Endothelial cell of umbilical vein (primary cell): Measurements from ENCODE around the gene KCP. TPM values are rescaled to one million over a fixed set of nuclear protein-coding genes. Genes with fewer than 3 reads are reported as not detected.

Experiments used
- BruUV-seq: library from RNA; stranded (reverse); fragments of 400-500 nt; replicated peaks from 2 replicates; lab custom pipeline; 2021; lab: Mats Ljungman, UMichigan
- CTCF ChIA-PET: fragments of 300-600, 350-600 bp; sonication (Branson Sonifier 250); formaldehyde crosslinking; loops from one replicate; lab custom pipeline; 2021; ENCODE audit warnings: antibody characterized with exemption, inconsistent platforms; lab: Charles Lee
- POLR2A ChIA-PET: fragments of 300-600, 350-600 bp; sonication (Branson Sonifier 250); formaldehyde crosslinking; loops from one replicate; lab custom pipeline; 2021; ENCODE audit warnings: antibody characterized with exemption, inconsistent platforms; lab: Charles Lee
- DNase-seq: peaks from one replicate; pipeline ENCODE4 v3.0.0-alpha.2; 2011; ENCODE audit warnings: low read depth, low spot score
- FAIRE-seq: peaks from 2 replicates; lab custom pipeline; 2011; peaks lifted over from hg19 to GRCh38; lab: Jason Lieb, UNC
- H2AFZ ChIP-seq: 2 replicates; pipeline ENCODE4 v1.6.0; 2012; ENCODE audit warnings: low read depth, low read length, control low read depth, inconsistent platforms
- H3K27ac ChIP-seq: 2 replicates; pipeline ENCODE4 v1.5.1; 2011; ENCODE audit warnings: low read depth, mild to moderate bottlenecking, control low read depth, low read length, moderate library complexity; ENCODE audit not compliant: insufficient read depth
- H3K27me3 ChIP-seq, 2 experiments: 2 replicates each; pipeline versions ENCODE4 v1.6.0 to v1.6.1; 2011; ENCODE audit warnings: low read length in 2 of 2, mixed read lengths in 1 of 2; ENCODE audit not compliant: control insufficient read depth in 2 of 2, insufficient read depth in 2 of 2
- H3K36me3 ChIP-seq, 2 experiments: 2 replicates in 1 of 2; 3 replicates in 1 of 2; pipeline ENCODE4 v1.5.1; 2011; ENCODE audit warnings: low read length in 2 of 2, mild to moderate bottlenecking in 1 of 2, moderate library complexity in 1 of 2; ENCODE audit not compliant: control insufficient read depth in 2 of 2, insufficient read depth in 2 of 2; ENCODE audit errors: extremely low read depth in 1 of 2
- H3K4me1 ChIP-seq: 3 replicates; pipeline ENCODE4 v1.5.1; 2011; ENCODE audit warnings: mild to moderate bottlenecking, low read length; ENCODE audit not compliant: control insufficient read depth, insufficient read depth; ENCODE audit errors: extremely low read depth
- H3K4me2 ChIP-seq: 2 replicates; pipeline ENCODE4 v1.6.1; 2011; ENCODE audit warnings: low read length, control low read depth, mixed read lengths; ENCODE audit not compliant: insufficient read depth
- H3K4me3 ChIP-seq, 3 experiments: fragments of 200-600 bp in 1 of 3; sonication (generic), shearing (Covaris generic) in 1 of 3; replicated peaks in 1 of 3; 2 replicates each; pipeline ENCODE4 v1.5.1; 2011 to 2016; ENCODE audit warnings: control low read depth in 3 of 3, low read length in 3 of 3, mild to moderate bottlenecking in 2 of 3, inconsistent platforms in 1 of 3, low read depth in 1 of 3, moderate library complexity in 1 of 3; ENCODE audit not compliant: insufficient read depth in 1 of 3
- H3K79me2 ChIP-seq: 2 replicates; pipeline ENCODE4 v1.6.0; 2012; ENCODE audit warnings: low read length, inconsistent platforms; ENCODE audit not compliant: control insufficient read depth, insufficient read depth
- H3K9ac ChIP-seq: replicated peaks from 2 replicates; pipeline ENCODE3; 2011; ENCODE audit warnings: low read length, control low read depth; ENCODE audit not compliant: insufficient read depth; ENCODE audit errors: extremely low read depth
- H3K9me1 ChIP-seq: replicated peaks from 3 replicates; pipeline ENCODE4 v1.6.0; 2011; ENCODE audit warnings: mild to moderate bottlenecking, low read length; ENCODE audit not compliant: control insufficient read depth, insufficient read depth; ENCODE audit errors: extremely low read depth
- H3K9me3 ChIP-seq: replicated peaks from 2 replicates; pipeline ENCODE4 v1.5.1; 2012; ENCODE audit warnings: low read length, inconsistent platforms; ENCODE audit not compliant: control insufficient read depth, insufficient read depth
- H4K20me1 ChIP-seq: replicated peaks from 2 replicates; pipeline ENCODE3; 2011; ENCODE audit warnings: mild to moderate bottlenecking, low read length; ENCODE audit not compliant: control insufficient read depth, insufficient read depth; ENCODE audit errors: extremely low read depth
- EZH2 ChIP-seq: IDR thresholded peaks from 2 replicates; pipeline ENCODE4 v1.6.1; 2012; ENCODE audit warnings: borderline replicate concordance, low read depth, mild to moderate bottlenecking, moderate library complexity, low read length, inconsistent platforms; ENCODE audit not compliant: severe bottlenecking
- FOS ChIP-seq: IDR thresholded peaks from 2 replicates; pipeline ENCODE4 v1.6.1; 2011; ENCODE audit warnings: mild to moderate bottlenecking, low read length, moderate library complexity, borderline replicate concordance; ENCODE audit not compliant: insufficient read depth
- GATA2 ChIP-seq: IDR thresholded peaks from 2 replicates; pipeline ENCODE4 v1.7.0; 2011; ENCODE audit warnings: low read depth, mild to moderate bottlenecking, moderate library complexity, mixed read lengths, low read length; ENCODE audit not compliant: insufficient read length, insufficient read depth
- JUN ChIP-seq: IDR thresholded peaks from 2 replicates; pipeline ENCODE4 v1.6.1; 2011; ENCODE audit warnings: borderline replicate concordance, low read depth; ENCODE audit not compliant: insufficient read length, insufficient read depth
- MYC ChIP-seq: IDR thresholded peaks from one replicate; pipeline ENCODE4 v1.6.1; 2011; ENCODE audit warnings: mild to moderate bottlenecking, low read depth, low read length
- POLR2A ChIP-seq: IDR thresholded peaks from 2 replicates; pipeline ENCODE4 v1.6.1; 2012; ENCODE audit warnings: low read depth, mild to moderate bottlenecking, control low read depth, low read length
- POLR2AphosphoS5 ChIP-seq: IDR thresholded peaks from 2 replicates; pipeline ENCODE4 v1.6.1; 2012; ENCODE audit warnings: low read depth, mild to moderate bottlenecking, control low read depth, low read length, moderate library complexity; ENCODE audit not compliant: insufficient read depth
- dilution Hi-C: fragments of 300-500 bp; cut with MboI; formaldehyde crosslinking; loops from one replicate; pipeline ENCODE4 v1.15.0; 2019; ENCODE audit warnings: low sequenced_read_pairs; ENCODE audit not compliant: extremely low pct_ligation_motif_present
- intact Hi-C: fragments of 100-400 bp; cut with micrococcal nuclease; formaldehyde crosslinking; loops from one replicate; pipeline ENCODE4 v1.10.0; 2022
- polyA plus RNA-seq, 4 experiments: library from polyadenylated mRNA; depleted of rRNA in 3 of 4; stranded (reverse) in 3 of 4; unstranded in 1 of 4; fragments of >200 nt; gene quantifications; 2 replicates each; pipeline versions ENCODE4 v1.2.1 to v1.2.3, GENCODE V29; 2011 to 2012; ENCODE audit warnings: missing spikeins in 1 of 4
- total RNA-seq: library from RNA; stranded (reverse); gene quantifications from 2 replicates; pipeline ENCODE4 v1.2.3, GENCODE V29; 2021
- TF ChIP-seq, protein P1 (sequence below): IDR thresholded peaks from 2 replicates; pipeline ENCODE4 v1.6.1; 2011; ENCODE audit not compliant: insufficient read depth, insufficient read length
- TF ChIP-seq, protein P2 (sequence below), 2 donors: IDR thresholded peaks; 1 replicate in 1 of 2; 2 replicates in 1 of 2; pipeline ENCODE4 v1.5.1; 2011; ENCODE audit warnings: low read length in 2 of 2, mild to moderate bottlenecking in 2 of 2, moderate library complexity in 2 of 2, control low read depth in 1 of 2, inconsistent platforms in 1 of 2, low read depth in 1 of 2; ENCODE audit not compliant: insufficient read depth in 1 of 2; ENCODE audit errors: extremely low read depth in 1 of 2

KCP gene
- total and polyA plus RNA-seq, 2 donors (not counting 3 experiments of a cell fraction or from before 2014, with no cell fraction given): not detected

DNA sequence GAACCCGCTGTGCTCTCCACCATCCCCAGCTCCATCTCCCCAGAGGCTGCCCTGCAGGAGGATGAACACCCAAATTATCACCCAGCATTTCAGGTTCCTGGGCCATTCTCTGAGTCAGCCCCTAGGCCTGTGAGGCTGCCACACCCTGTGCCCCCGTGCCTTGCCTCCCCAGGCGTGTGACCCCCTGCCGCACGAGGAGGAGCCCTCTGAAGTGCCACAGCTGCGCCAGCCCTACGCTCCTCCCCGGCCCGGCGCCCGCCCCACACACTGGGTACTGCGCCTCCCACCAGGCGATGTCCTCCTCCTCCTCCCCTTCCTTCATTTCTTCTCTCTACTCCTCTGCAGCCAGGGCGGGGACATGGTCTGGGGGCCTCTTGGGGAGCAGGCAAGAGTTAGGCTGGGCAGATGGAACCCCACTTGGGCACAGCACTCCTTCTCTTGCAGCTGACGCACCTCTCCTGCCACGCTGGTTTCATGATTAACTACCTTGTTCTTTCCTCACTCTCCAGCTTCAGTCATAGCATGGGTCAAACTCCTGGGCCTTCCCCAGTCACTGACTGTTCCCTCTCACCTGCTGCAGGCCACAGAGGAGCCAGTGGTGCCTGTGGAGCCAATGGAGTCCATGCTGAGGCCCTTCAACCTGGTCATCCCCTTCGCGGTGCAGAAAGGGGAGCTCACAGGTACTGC lies 60.6 kb downstream of the KCP start:
- peaks cover 15 to 80% of the 10 kb centered on the region in 2 experiments for H3K36me3 ChIP-seq
- H3K27me3 ChIP-seq: no peaks in the 10 kb centered on the region
- no peak overlapping the region for H2AFZ ChIP-seq
- no peak overlapping the region for H3K9ac ChIP-seq
- ChIA-PET POLR2A (interaction anchor here (1.2 kb wide), 1 partner anchor 10 kb away, joined by 3 read pairs; no protein-coding TSS in a partner anchor), CTCF (interaction anchor here (1.0 to 1.1 kb wide), 2 partner anchors 10 to 13 kb away, joined by 3 to 6 read pairs; partner anchors contain the start of gene ATP6V1F)
- H3K27ac ChIP-seq: no peak overlapping the region
- intact Hi-C loops: no loop called here
- no peak overlapping the region for H3K4me2 ChIP-seq
- H3K4me1 ChIP-seq: no peaks in the 10 kb centered on the region
- no peaks in the 10 kb centered on the region for H4K20me1 ChIP-seq
- no peaks in the 10 kb centered on the region for H3K9me1 ChIP-seq
- TF ChIP-seq GATA2: no peak
- no peak for TF ChIP-seq POLR2A
- TF ChIP-seq MYC: no peak
- TF ChIP-seq POLR2AphosphoS5: no peak
- TF ChIP-seq, protein P1, sequence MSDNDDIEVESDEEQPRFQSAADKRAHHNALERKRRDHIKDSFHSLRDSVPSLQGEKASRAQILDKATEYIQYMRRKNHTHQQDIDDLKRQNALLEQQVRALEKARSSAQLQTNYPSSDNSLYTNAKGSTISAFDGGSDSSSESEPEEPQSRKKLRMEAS: no peak
- no peaks in the 10 kb centered on the region for H3K9me3 ChIP-seq
- FAIRE-seq (no peak), DNase-seq (no peak)
- no peak overlapping the region for H3K4me3 ChIP-seq
- no TSS peak for BruUV-seq
- H3K79me2 ChIP-seq: no peaks in the 10 kb centered on the region
- dilution Hi-C loops: no loop called here

DNA sequence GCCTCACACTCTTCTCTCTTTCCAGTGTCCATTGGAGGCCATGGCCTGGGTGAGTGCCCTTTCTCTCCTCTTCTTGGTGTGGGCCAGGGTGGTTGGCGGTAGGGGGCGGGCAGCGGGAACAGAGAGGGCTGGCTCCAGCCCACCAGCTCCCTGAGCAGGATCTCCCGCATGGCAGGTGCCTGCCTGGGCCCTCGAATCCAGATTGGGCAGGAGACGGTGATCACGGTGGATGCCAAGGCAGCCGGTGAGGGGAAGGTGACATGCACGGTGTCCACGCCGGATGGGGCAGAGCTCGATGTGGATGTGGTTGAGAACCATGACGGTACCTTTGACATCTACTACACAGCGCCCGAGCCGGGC lies 61.4 kb downstream of the KCP start:
- CTCF ChIA-PET: no interaction called here

More for the DNA sequence above, 61.4 kb downstream of the KCP start:
- no peak overlapping the region for H3K9ac ChIP-seq
- H3K4me3 ChIP-seq: no peak overlapping the region
- H3K9me3 ChIP-seq: no peaks in the 10 kb centered on the region
- no peak overlapping the region for H3K4me2 ChIP-seq
- intact Hi-C loops: no loop called here
- H3K36me3 ChIP-seq: peaks cover 12 to 81% of the 10 kb centered on the region in 2 experiments
- TF ChIP-seq, protein P1: no peak
- TF ChIP-seq GATA2 (no peak), FOS (no peak), POLR2A (no peak), POLR2AphosphoS5 (no peak), JUN (no peak), EZH2 (no peak), MYC (no peak)
- TF ChIP-seq, protein P2, sequence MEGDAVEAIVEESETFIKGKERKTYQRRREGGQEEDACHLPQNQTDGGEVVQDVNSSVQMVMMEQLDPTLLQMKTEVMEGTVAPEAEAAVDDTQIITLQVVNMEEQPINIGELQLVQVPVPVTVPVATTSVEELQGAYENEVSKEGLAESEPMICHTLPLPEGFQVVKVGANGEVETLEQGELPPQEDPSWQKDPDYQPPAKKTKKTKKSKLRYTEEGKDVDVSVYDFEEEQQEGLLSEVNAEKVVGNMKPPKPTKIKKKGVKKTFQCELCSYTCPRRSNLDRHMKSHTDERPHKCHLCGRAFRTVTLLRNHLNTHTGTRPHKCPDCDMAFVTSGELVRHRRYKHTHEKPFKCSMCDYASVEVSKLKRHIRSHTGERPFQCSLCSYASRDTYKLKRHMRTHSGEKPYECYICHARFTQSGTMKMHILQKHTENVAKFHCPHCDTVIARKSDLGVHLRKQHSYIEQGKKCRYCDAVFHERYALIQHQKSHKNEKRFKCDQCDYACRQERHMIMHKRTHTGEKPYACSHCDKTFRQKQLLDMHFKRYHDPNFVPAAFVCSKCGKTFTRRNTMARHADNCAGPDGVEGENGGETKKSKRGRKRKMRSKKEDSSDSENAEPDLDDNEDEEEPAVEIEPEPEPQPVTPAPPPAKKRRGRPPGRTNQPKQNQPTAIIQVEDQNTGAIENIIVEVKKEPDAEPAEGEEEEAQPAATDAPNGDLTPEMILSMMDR (IDR thresholded peaks at IDR 0.05; ENCODE audit: extremely low read depth in 1 of 2, insufficient read depth in 1 of 2, low read depth in 1 of 2, low read length in 2 of 2): no peak
- no peak overlapping the region for H3K27ac ChIP-seq
- no peaks in the 10 kb centered on the region for H3K9me1 ChIP-seq
- dilution Hi-C loops: no loop called here
- H2AFZ ChIP-seq: no peak overlapping the region
- POLR2A ChIA-PET: no interaction called here
- H3K79me2 ChIP-seq: no peaks in the 10 kb centered on the region
- no TSS peak for BruUV-seq
- FAIRE-seq: no peak
- DNase-seq: no peak
- no peaks in the 10 kb centered on the region for H3K4me1 ChIP-seq
- H4K20me1 ChIP-seq: no peaks in the 10 kb centered on the region
- no peaks in the 10 kb centered on the region for H3K27me3 ChIP-seq
